NCI-H345 treated with DMSO at 0.1 percent for 48 hours (cell line): ENCODE data around the gene RSBN1L.
A peak's percentile ranks its signal among the peaks of the same experiment; 100 is the strongest.
"Not testable (repeated sequence)": the region's sequence is repeated elsewhere in the genome, so short reads cannot be mapped to it uniquely, and the experiment has no call there.

Source experiments
- DNase-seq: peaks from one replicate; lab custom pipeline; 2025; ENCODE audit not compliant: unreplicated experiment; lab: John Stamatoyannopoulos, UW

Gene RSBN1L

GRCh38 chr7:77765906-77766800 is 69.9 kb downstream of the RSBN1L start:
- no peak for DNase-seq

- no peak for DNase-seq
Measured at GRCh38 chr7:77766801-77767605, 70.7 kb downstream of the RSBN1L start.

- no peak for DNase-seq
Measured at GRCh38 chr7:77770316-77770715, 74.1 kb downstream of the RSBN1L start.

- no peak for DNase-seq
Measured at GRCh38 chr7:77771901-77772300, 75.6 kb downstream of the RSBN1L start.

GRCh38 chr7:77778535-77778934 is 82.3 kb downstream of the RSBN1L start:
- no peak for DNase-seq

- DNase-seq = no peak
Measured at GRCh38 chr7:77782383-77782782, 86.1 kb downstream of the RSBN1L start.

- no peak for DNase-seq
Measured at GRCh38 chr7:77783111-77783510, 86.9 kb downstream of the RSBN1L start.

- DNase-seq = no peak
Measured at GRCh38 chr7:77783545-77783944, 87.3 kb downstream of the RSBN1L start.

- DNase-seq = not testable (repeated sequence)
Measured at GRCh38 chr7:77784426-77784825, 88.2 kb downstream of the RSBN1L start.

- no peak for DNase-seq
Measured at GRCh38 chr7:77786018-77786417, 89.8 kb downstream of the RSBN1L start.

- DNase-seq = no peak
Measured at GRCh38 chr7:77786741-77787140, 90.5 kb downstream of the RSBN1L start.

- no peak for DNase-seq
Measured at GRCh38 chr7:77788327-77788902, 92.2 kb downstream of the RSBN1L start.

GRCh38 chr7:77791336-77791735 is 95.1 kb downstream of the RSBN1L start:
- DNase-seq = peak; percentile 36

- no peak for DNase-seq
Measured at GRCh38 chr7:77791956-77792355, 95.7 kb downstream of the RSBN1L start.

GRCh38 chr7:77794000-77794399 is 97.7 kb downstream of the RSBN1L start:
- DNase-seq = no peak

- no peak for DNase-seq
Measured at GRCh38 chr7:77796109-77796508, 99.8 kb downstream of the RSBN1L start.

- DNase-seq = no peak
Measured at GRCh38 chr7:77796960-77797359, 100.7 kb downstream of the RSBN1L start.

- no peak for DNase-seq
Measured at GRCh38 chr7:77797734-77798393, 101.6 kb downstream of the RSBN1L start.

GRCh38 chr7:77798394-77799077 is 102.3 kb downstream of the RSBN1L start, which contains the start of the genes PHTF2 and TMEM60:
PHTF2 (plus strand) TSS chr7:77798773.
TMEM60 (minus strand) TSS chr7:77798434; CDS start chr7:77794373, 4,061 bp downstream.
- DNase-seq = peak; percentile 98
